ENCODE results near the gene RPL28. TPM values are rescaled to one million over a fixed set of nuclear protein-coding genes. Genes with fewer than 3 reads are reported as not detected.
A peak's percentile ranks its signal among the peaks of the same experiment; 100 is the strongest.

RPL28 gene
- total RNA-seq, 1 experiment from 2014 or later, result 543 TPM

DNA sequence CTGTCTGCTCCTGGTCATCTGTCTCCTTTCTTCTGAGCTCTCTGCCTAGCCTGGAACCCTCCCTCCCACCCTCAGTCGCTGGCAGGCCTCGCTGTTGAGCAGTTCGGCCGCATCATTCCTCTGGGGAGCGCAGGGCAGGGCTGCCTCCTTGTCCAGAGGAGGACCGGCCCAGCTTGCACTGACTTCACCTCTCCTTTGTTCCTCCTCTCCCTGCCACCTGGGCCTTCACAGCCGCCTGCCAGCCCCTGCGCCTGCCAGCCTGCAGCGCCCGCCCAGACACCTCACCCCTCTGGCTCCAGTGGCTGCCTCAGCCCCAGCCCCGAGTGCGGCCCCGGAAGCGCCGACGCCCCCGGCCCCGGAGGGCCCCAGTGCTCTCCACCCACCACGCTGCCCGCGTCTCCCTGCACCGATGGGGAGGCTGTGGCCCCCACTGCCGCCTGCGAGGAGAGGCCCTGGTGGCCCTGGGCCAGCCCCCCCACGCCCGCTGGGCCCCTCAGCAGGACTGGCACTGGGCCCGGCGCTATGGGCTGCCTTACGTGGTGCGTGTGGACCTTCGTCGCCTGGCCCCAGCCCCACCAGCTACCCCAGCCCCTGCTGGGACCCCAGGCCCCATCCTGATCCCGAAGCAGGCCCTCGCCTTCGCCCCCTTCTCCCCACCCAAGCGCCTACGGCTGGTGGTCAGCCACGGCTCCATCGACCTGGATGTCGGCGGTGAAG, 38.8 kb upstream of the RPL28 start:
- no peak overlapping the region for H3K27ac ChIP-seq
- no peak for DNase-seq (ENCODE audit: low read depth in 1 of 2, low spot score in 2 of 2)
- H3K4me1 ChIP-seq (replicated peaks), result peaks cover 18% of the 10 kb centered on the region
- H3K4me3 ChIP-seq, result no peak overlapping the region
- H3K9me3 ChIP-seq (replicated peaks), result no peaks in the 10 kb centered on the region; the same call in 1 of the 2 replicates
- no peaks in the 10 kb centered on the region; the same call in 1 of the 2 replicates for H3K27me3 ChIP-seq (replicated peaks)
- H3K36me3 ChIP-seq, result peaks cover 5% of the 10 kb centered on the region; the same call in 1 of the 2 replicates

DNA sequence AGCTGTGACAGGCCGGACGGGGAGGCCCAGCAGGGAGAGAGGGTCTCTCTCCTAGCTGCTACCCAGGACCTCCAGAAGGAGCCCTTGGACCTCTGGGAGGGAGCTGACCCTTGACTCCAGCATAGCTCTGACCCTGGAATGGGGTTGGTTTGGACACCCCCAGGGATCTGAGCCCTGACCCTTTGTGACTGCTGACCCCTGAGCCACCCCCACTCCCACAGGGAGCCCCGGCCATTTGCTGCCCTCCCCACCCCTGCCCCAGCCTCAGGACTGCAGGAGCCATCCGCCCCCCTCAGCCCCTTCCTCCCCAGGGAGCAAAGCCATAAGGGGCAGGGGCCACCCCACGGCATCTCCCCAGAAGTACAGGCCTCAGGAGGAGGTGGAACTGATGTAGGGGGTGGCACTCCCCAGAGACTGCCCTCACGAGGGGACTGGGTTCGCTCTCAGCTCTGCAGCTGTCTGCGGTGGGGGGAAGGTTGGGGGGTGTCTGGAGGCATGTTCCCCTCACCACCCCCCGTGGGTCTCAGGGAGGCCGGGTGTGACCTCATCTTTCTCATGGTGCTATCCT, 38.2 kb upstream of the RPL28 start:
- H3K27me3 ChIP-seq (replicated peaks), result peaks cover 6% of the 10 kb centered on the region; the same call in 1 of the 2 replicates
- H3K27ac ChIP-seq, result no peak overlapping the region
- no peaks in the 10 kb centered on the region for H3K36me3 ChIP-seq
- no peak for DNase-seq (ENCODE audit: low read depth in 1 of 2, low spot score in 2 of 2)
- H3K4me3 ChIP-seq, result no peak overlapping the region
- H3K9me3 ChIP-seq (replicated peaks), result no peaks in the 10 kb centered on the region; the same call in 1 of the 2 replicates
- peaks cover 22% of the 10 kb centered on the region for H3K4me1 ChIP-seq (replicated peaks)

DNA sequence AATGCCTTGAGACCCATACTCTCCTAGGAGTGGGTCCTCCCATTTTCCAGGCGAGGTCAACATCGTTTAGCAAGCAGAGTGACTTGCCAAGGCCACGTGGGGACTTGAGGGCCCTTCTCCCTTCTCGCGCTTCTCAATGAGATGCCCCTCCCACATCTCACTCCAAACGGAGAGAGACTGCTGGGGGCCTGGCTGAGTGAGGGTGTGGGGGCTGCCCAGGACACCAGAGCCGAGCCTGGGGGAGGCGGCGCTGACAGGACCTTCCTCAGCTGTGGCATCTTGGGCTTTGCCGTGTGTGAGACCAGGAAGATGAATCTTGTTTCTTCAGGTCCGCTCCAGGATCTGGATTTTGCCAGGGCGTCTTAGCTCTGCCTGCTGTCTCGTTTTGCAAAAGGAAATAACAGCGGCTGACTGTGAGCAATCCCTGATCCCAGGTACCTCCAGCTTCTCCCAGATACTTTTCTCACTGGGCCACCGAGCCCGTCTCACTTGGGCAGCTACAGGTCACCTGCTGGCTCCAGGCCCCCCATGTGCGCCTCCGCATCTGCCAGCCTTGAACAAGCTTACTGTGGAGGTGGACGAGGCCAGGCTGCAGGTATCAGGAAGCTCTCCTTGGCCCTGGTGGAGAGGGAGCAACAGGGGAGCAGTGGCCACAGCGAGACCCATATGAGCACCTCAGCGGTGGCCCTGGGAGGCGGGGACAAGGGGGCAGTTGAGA, 37.3 kb upstream of the RPL28 start:
- Histone ChIP-seq H3K27ac (no peak overlapping the region), H3K4me1 (replicated peaks) (peaks cover 26% of the 10 kb centered on the region), H3K36me3 (no peaks in the 10 kb centered on the region), H3K27me3 (replicated peaks) (peaks cover 14% of the 10 kb centered on the region), H3K4me3 (no peak overlapping the region), H3K9me3 (replicated peaks) (no peaks in the 10 kb centered on the region; the same call in 1 of the 2 replicates)
- no peak for DNase-seq (ENCODE audit: low read depth in 1 of 2, low spot score in 2 of 2)

DNA sequence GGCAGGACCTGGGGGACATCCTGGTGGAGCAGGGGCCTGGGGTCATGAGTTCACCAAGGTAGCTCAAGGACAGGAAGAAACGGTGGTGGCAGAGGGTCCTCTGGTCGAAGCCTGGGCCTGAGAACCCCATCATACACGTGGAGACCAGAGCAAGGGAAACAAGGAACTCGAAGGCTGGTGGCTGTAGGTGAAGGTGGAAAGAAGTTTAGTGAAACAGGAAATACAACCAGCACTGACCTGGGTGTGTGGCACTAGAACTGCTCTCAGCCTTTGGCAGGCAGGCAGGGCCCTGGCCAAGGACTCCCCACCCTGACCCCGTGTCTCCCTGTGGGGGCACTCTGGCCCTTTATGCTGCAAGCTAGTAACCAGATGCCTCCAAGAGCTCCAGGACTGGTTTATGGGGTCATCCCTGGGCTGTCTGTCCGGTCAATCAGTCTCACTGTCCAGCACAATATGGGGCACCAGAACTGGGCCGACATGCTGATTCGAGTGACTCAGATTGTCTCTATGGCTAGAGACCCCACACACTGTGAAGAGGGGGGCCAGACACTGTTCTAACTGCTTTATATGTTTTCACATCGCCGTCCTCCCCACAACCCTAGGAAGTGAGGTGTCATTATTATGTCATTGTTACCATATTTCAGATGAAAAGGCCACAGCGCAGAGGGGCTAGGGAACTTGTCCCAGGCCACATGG, 35.0 kb upstream of the RPL28 start:
- Histone ChIP-seq H3K27me3 (replicated peaks) (peaks cover 29% of the 10 kb centered on the region), H3K4me3 (no peak overlapping the region), H3K27ac (no peak overlapping the region), H3K36me3 (no peaks in the 10 kb centered on the region), H3K4me1 (replicated peaks) (peaks cover 33% of the 10 kb centered on the region), H3K9me3 (replicated peaks) (peaks cover 3% of the 10 kb centered on the region; the same call in 1 of the 2 replicates)
- DNase-seq (ENCODE audit: low read depth in 1 of 2, low spot score in 2 of 2), result peak in 1 of 2 experiments; percentile 49

DNA sequence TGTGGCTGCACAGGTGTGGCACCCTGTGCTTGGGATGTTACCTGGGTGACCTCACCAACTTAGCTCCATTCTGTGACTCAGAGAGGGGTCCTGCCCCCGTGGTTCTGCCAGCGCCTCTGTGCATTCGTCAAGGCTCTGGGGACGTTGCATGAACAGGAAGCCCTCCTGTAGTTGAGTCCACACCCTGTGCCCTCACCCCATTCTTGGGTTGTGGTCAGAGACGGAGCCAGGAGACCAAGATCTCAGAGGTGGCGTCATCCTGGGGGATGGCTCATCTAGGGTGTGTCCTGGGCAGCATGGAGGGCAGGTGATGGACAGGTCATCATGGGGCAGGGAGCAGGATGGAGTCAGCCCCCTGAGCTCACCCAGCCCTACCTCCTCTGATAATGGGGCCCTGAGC, 33.7 kb upstream of the RPL28 start:
- Histone ChIP-seq H3K9me3 (replicated peaks) (peaks cover 3% of the 10 kb centered on the region; the same call in 1 of the 2 replicates), H3K36me3 (no peaks in the 10 kb centered on the region), H3K27ac (no peak overlapping the region), H3K4me1 (replicated peaks) (peaks cover 33% of the 10 kb centered on the region), H3K4me3 (no peak overlapping the region), H3K27me3 (replicated peaks) (peaks cover 40% of the 10 kb centered on the region)
- DNase-seq (ENCODE audit: low read depth in 1 of 2, low spot score in 2 of 2), result no peak

DNA sequence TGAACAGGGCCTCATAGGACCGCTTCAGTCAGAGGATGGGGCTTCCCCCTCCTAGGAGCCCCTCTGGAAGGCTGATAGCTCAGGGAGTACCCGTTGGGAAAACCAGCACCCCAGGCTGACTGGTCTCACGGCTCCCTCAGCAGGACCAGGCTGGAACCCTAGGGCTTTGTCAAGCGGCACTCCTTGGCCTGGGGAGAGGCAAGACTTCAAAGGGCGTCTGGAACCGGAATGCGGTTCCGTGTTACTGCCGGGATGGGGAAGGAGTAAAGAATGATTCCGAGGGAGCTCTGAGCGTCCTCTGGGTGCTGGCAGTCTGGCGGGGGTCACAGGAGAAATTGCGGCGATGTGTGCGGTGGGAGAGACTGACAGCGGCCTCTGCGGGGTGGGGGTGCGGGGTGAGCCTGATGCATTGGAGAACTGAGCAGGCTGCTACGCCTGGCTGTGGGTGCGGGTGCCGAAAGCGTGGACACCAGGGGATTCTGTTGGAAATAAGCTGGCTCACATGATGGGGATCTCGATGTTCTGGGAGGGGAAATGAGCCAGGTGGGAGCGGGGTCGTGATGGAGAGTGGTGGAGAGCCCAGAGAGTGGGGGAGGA, 33.1 kb upstream of the RPL28 start:
- H3K36me3 ChIP-seq, result no peaks in the 10 kb centered on the region
- H3K4me1 ChIP-seq (replicated peaks), result peaks cover 33% of the 10 kb centered on the region
- no peak overlapping the region for H3K4me3 ChIP-seq
- peaks cover 3% of the 10 kb centered on the region; the same call in 1 of the 2 replicates for H3K9me3 ChIP-seq (replicated peaks)
- no peak overlapping the region for H3K27ac ChIP-seq
- peaks cover 46% of the 10 kb centered on the region for H3K27me3 ChIP-seq (replicated peaks)
- DNase-seq (ENCODE audit: low read depth in 1 of 2, low spot score in 2 of 2), result no peak

DNA sequence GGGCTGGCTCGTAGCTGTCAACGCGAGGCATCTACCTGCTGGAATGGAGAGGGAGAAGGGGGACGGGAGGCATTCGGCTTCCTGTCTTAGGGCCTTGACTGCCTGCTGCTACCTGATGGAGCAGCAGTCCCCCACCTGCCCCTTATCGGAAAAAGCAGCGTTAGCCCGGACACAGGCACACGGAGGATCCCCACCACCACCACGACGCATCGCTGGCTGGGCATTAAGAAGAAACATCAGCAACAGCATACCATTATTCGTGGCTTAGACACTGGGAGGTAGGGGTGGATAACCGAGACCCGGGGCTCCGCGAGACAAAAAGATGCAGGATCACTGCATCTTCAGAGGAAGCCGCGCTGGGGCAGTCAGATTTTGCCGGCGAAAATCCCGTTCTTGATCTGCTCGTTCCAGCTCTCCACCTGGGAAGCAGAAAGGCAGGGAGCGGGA, 32.4 kb upstream of the RPL28 start:
- DNase-seq (ENCODE audit: low read depth in 1 of 2, low spot score in 2 of 2), result no peak
- Histone ChIP-seq H3K27me3 (replicated peaks) (peaks cover 49% of the 10 kb centered on the region), H3K9me3 (replicated peaks) (peaks cover 3% of the 10 kb centered on the region; the same call in 1 of the 2 replicates), H3K4me3 (peak overlapping the region; percentile 23), H3K36me3 (no peaks in the 10 kb centered on the region), H3K4me1 (replicated peaks) (peaks cover 33% of the 10 kb centered on the region), H3K27ac (no peak overlapping the region)

DNA sequence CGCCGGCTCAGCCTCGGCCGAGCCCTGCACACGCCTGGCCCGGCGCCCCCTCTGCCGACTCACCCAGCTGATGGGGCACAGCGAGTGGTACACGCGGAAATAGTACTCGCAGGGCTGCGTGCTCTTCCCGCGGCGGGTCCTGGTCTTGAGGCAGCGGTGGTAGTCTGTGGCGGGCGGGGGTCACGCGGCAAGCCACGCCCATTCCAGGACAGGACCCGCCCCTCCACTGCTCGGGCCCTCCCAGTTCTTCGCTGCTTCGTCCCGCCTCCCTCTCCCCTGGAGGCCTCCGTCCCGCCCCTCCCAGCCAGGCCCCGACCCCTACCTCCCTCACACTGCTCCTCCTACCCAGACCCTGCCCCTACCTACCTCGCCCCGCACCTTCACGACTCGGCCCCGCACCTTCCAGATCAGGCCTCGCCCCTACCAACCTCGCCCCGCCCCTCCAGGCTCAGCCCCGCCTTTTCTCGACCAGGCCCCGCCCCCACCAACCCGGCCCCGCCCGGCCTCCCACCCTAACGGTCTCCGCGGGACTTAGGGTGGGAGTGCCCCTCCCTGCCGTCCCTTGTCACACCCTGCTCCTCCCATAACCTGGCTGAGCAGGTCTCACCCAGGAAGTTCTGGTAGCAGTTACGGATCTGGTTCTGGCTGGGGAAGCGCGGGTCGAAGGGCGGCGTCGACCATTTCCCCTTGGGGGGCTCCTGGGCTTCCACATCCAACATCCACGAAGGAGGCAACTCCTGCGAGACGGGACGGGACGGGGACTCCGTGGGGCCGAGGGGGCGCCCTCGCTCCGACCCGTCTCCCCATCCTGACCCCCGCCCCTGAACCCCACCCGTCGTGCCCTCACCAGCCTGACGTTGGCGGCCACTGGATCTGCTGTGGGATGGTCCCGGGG, 31.7 kb upstream of the RPL28 start:
- peaks cover 49% of the 10 kb centered on the region for H3K27me3 ChIP-seq (replicated peaks)
- H3K27ac ChIP-seq, result no peak overlapping the region
- no peaks in the 10 kb centered on the region for H3K36me3 ChIP-seq
- peaks cover 3% of the 10 kb centered on the region; the same call in 1 of the 2 replicates for H3K9me3 ChIP-seq (replicated peaks)
- H3K4me1 ChIP-seq (replicated peaks), result peaks cover 33% of the 10 kb centered on the region
- peak overlapping the region; percentile 23 for H3K4me3 ChIP-seq
- DNase-seq (ENCODE audit: low read depth in 1 of 2, low spot score in 2 of 2), result peak in 1 of 2 experiments; percentile 56

DNA sequence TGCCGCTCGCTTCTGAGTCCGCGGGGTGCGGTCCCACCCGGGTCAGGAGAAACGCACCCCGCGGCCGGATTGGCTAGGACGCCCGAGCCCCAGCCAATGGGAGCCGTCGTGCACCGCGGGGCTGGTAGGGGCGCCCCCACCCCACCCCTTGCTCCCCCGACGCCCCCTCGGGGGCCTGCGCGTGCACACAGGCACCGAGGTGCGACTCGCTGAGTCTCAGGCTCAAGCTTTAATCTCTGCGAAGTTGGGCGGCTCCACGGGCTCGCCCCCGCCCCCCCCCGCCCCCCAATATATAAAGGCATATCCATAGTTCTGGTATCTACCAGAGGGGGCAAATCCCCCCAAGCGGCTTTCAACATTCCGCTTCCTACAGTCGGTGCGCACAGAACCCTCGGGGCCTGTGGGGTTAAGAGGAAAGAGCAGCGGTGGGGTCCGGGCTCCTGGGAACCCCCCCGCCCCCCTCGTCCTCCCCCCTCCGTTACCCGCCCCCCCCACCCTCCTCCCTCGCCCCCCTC, 31.0 kb upstream of the RPL28 start, which contains the start of gene COX6B2:
COX6B2 (minus strand) TSS at position 22 of the 515 bp plus-strand sequence. CDS start 198 bp downstream, outside the sequence.
- Histone ChIP-seq H3K27ac (no peak within 1 kb of the TSS), H3K4me1 (replicated peaks) (peaks cover 33% of the 10 kb centered on the region), H3K36me3 (no peaks in the 10 kb centered on the region), H3K4me3 (peak within 1 kb of the TSS; percentile 23), H3K27me3 (replicated peaks) (peaks cover 49% of the 10 kb centered on the region), H3K9me3 (replicated peaks) (peaks cover 3% of the 10 kb centered on the region; the same call in 1 of the 2 replicates)
- DNase-seq (ENCODE audit: low read depth in 1 of 2, low spot score in 2 of 2), result no peak

DNA sequence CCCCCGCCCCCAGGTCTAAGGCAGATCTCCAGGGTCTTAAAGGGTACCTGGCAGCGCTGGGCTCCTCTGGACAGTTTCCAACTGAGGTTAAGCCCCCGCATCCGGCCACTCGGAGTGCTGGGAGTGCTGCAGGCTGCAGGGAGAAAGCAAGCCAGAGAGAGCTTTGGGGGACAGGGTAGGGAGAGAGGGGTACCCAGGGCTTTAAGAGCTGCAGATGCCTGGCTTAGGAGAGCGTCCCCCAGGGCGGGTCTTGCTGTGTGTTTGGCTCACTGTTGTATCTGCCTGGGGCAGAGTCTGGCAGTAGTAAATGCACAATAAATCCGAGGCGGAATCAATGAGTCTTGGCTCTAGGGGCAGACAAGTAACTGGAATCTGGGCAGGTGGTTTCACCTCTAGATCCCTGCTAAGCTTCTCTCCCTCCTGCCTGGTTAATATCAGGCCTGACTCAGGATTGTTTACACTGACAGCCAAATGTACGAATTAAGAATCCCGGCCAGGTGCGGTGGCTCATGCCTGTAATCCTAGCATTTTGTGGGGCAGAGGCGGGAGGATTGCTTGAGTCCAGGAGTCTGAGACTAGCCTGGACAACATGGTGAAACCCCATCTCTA, 30.4 kb upstream of the RPL28 start:
- Histone ChIP-seq H3K27ac (no peak overlapping the region), H3K9me3 (replicated peaks) (peaks cover 3% of the 10 kb centered on the region; the same call in 1 of the 2 replicates), H3K27me3 (replicated peaks) (peaks cover 49% of the 10 kb centered on the region), H3K4me1 (replicated peaks) (peaks cover 31% of the 10 kb centered on the region), H3K36me3 (no peaks in the 10 kb centered on the region), H3K4me3 (no peak overlapping the region)
- DNase-seq (ENCODE audit: low read depth in 1 of 2, low spot score in 2 of 2), result no peak

DNA sequence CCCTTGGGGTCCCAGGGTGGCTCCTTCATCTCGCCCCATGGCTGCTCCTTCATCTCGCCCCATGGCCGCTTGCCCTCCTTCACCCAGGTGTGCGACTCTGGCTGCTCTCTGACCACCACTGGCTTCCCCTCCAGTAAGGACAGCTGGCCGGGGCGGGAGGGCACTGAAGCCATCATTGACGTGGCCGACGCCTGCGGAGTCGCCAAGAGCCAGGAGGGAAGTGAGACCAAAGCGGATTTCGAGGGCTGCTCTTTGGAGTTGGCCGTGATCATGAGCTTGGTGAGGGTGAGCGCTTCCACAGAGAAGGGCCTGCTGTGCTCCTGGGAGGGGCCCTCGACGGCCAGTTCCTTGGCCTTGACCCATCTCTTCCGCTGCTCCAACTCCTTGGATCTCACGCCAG, 27.2 kb upstream of the RPL28 start:
- Histone ChIP-seq H3K9me3 (replicated peaks) (0 out of 2 replicates have a peak, but pooled peaks cover 3% of the 10 kb centered on the region), H3K4me3 (no peak overlapping the region), H3K27ac (no peak overlapping the region), H3K27me3 (replicated peaks) (peaks cover 35% of the 10 kb centered on the region), H3K36me3 (no peaks in the 10 kb centered on the region), H3K4me1 (replicated peaks) (peaks cover 10% of the 10 kb centered on the region)
- DNase-seq (ENCODE audit: low read depth in 1 of 2, low spot score in 2 of 2), result no peak
